ENCODE data around the gene PRMT1. TPM values are rescaled to one million over a fixed set of nuclear protein-coding genes. Genes with fewer than 3 reads are reported as not detected.

The PRMT1 gene
- 329 and 693 TPM in 2 replicates for total RNA-seq (2011; cell fraction: chromatin; rRNA removed; ENCODE audit: low replicate concordance)
- total RNA-seq (2011; cell fraction: nucleolus; rRNA removed) = 420 and 469 TPM in 2 replicates
- total RNA-seq (2011; cell fraction: nucleoplasm; rRNA removed) = 336 and 338 TPM in 2 replicates
- total RNA-seq (2014; rRNA removed) = 371 and 483 TPM in 2 replicates
- total RNA-seq (2014; rRNA removed; fragmentation: Illumina TruSeq; extraction: Trizol) = 132 and 169 TPM in 2 replicates
- total RNA-seq (2015; rRNA removed; fragmentation: Illumina TruSeq; extraction: Trizol) = 326 and 337 TPM in 2 replicates
- total RNA-seq (2021) = 324 and 326 TPM in 2 replicates
- 407 and 436 TPM in 2 replicates for polyA plus RNA-seq (2011; rRNA removed)
- polyA plus RNA-seq (2011; cell fraction: cytosol; rRNA removed) = 562 and 863 TPM in 2 replicates
- 575 and 667 TPM in 2 replicates for polyA plus RNA-seq (2011; cell fraction: nucleus; rRNA removed)
- polyA plus RNA-seq (2012) = 194 and 423 TPM in 2 replicates
- 446 and 465 TPM in 2 replicates for polyA plus RNA-seq (2014; fragmentation: Illumina TruSeq; extraction: Trizol)
- 10 to 100 TPM; 13.3 to 74.0 TPM for polyA plus RNA-seq (2014; fragmentation: Nextera tagmentation; extraction: Ambion mirVana)
- 464 and 510 TPM in 2 replicates for polyA plus RNA-seq (2014; rRNA removed)
- 337 and 429 TPM in 2 replicates for polyA minus RNA-seq (2011; rRNA and poly(A)+ RNA removed)
- polyA minus RNA-seq (2011; cell fraction: cytosol; rRNA and poly(A)+ RNA removed) = 187 and 188 TPM in 2 replicates
- 171 and 244 TPM in 2 replicates for polyA minus RNA-seq (2011; cell fraction: nucleus; rRNA and poly(A)+ RNA removed)
- percentile 89 among the genes with signal in this experiment for Bru-seq, nascent RNA
- BruChase-seq, experiment 1, labeled RNA remaining after a 2-hour chase = percentile 82 among the genes with signal in this experiment
- percentile 89 among the genes with signal in this experiment for BruChase-seq, experiment 2, labeled RNA remaining after a 6-hour chase
- long read RNA-seq, experiment 1, transcript PRMT1-201 (10 exons, 1,393 nt) = major isoform, 467 of 635 reads
- long read RNA-seq, experiment 1, transcript PRMT1-202 (11 exons, 1,327 nt) = minor isoform, 60 of 635 reads
- long read RNA-seq, experiment 1, partial matches to known transcripts = 55 of 635 reads
- long read RNA-seq, experiment 1, other reads (novel, unspliced or antisense) = 51 of 635 reads
- long read RNA-seq, experiment 2, transcript PRMT1-201 (10 exons, 1,393 nt) = major isoform, 186 of 401 reads
- long read RNA-seq, experiment 2, transcript PRMT1-202 (11 exons, 1,327 nt) = minor isoform, 34 of 401 reads
- long read RNA-seq, experiment 2, partial matches to known transcripts = 89 of 401 reads
- long read RNA-seq, experiment 2, other reads (novel, unspliced or antisense) = 92 of 401 reads
- long read RNA-seq, experiment 3, transcript PRMT1-201 (10 exons, 1,393 nt) = major isoform, 223 of 293 reads
- long read RNA-seq, experiment 3, transcript PRMT1-202 (11 exons, 1,327 nt) = minor isoform, 32 of 293 reads
- long read RNA-seq, experiment 3, partial matches to known transcripts = 17 of 293 reads
- long read RNA-seq, experiment 3, other reads (novel, unspliced or antisense) = 21 of 293 reads

GRCh38 chr19:49677231-49677900 lies at the start of gene PRMT1:
PRMT1 (plus strand) TSS chr19:49677271; CDS start chr19:49677281, 10 bp downstream.
- ATAC-seq (peak; percentile 45), DNase-seq (ENCODE audit: extremely low read depth in 1 of 4, low spot score in 3 of 4) (peak; percentile 74 to 87 (median 81)), FAIRE-seq (no peak)
- BruUV-seq (replicated peaks) = no TSS peak
- H3K27ac ChIP-seq (ENCODE audit: extremely low read depth, low read depth, low read length) = peak within 1 kb of the TSS; percentile 97
- ChIA-PET POLR2A (interaction anchor here (0.7 to 2.7 kb wide), 19 partner anchors 8 to 257 kb away, joined by 3 to 35 read pairs (median 5); partner anchors contain the start of genes AP2A1, BCL2L12, IRF3 and RPL13A), CTCF (ENCODE audit: low intra/inter-chr PET ratio) (interaction anchor here (1.7 kb wide), 1 partner anchor 203 kb away, joined by 5 read pairs; the partner anchor contains the start of gene FLT3LG)
- H3K9me3 ChIP-seq (replicated peaks; ENCODE audit: control insufficient read depth, insufficient read depth, low read depth, low read length) = no peaks in the 10 kb centered on the region; the same call in 1 of the 2 replicates
- peak within 1 kb of the TSS; percentile 94 for H3K4me2 ChIP-seq (ENCODE audit: insufficient read depth, low read length)
- peaks cover 27 to 46% of the 10 kb centered on the region in 2 experiments for H3K4me1 ChIP-seq (replicated peaks in 1 of 2; ENCODE audit: control insufficient read depth in 2 of 2, insufficient read depth in 2 of 2, low read length in 2 of 2)
- in situ Hi-C loops (cut with MboI) = no loop called here
- H2AFZ ChIP-seq (ENCODE audit: low read depth, low read length) = peak within 1 kb of the TSS; percentile 91
- no peaks in the 10 kb centered on the region for H3K27me3 ChIP-seq (ENCODE audit: control insufficient read depth in 2 of 2, insufficient read depth in 2 of 2, low read length in 2 of 2)
- H3K36me3 ChIP-seq (ENCODE audit: control insufficient read depth, insufficient read depth, low read length) = peaks cover 50% of the 10 kb centered on the region
- H4K20me1 ChIP-seq (replicated peaks; ENCODE audit: control insufficient read depth, insufficient read depth, low read length) = peaks cover 22% of the 10 kb centered on the region
- WGBS (ENCODE audit: insufficient coverage, low coverage, missing lambda C conversion rate) = 0% methylated on average over 33 of the region's 57 CpGs
- H3K9ac ChIP-seq (ENCODE audit: insufficient read depth in 1 of 2, low read depth in 2 of 2, low read length in 2 of 2) = peak within 1 kb of the TSS; percentile 96 to 100
- peaks cover 3% of the 10 kb centered on the region for H3K9me1 ChIP-seq (ENCODE audit: control insufficient read depth, insufficient read depth, low read length)
- peaks cover 50% of the 10 kb centered on the region for H3K79me2 ChIP-seq (ENCODE audit: control insufficient read depth, insufficient read depth, low read length)
- intact Hi-C loops (cut with micrococcal nuclease) = loop anchor here (2.0 to 5.0 kb wide), 5 partner anchors 35 to 190 kb away; partner anchors contain the start of genes AP2A1, PNKP, PRR12 and SCAF1
- H3K4me3 ChIP-seq = peak within 1 kb of the TSS; percentile 85
- TF ChIP-seq CREB3 (tag; conservative IDR thresholded peaks at IDR 0.05; ENCODE audit: low read depth) = no peak
- no peak; the same call in 1 of the 2 replicates for TF ChIP-seq FOXP1 (CRISPR knock-in tag; IDR thresholded peaks at IDR 0.05)
- no peak for TF ChIP-seq CREB5 (CRISPR knock-in tag; IDR thresholded peaks at IDR 0.05)
- TF ChIP-seq TFAP4 (CRISPR knock-in tag; IDR thresholded peaks at IDR 0.05; ENCODE audit: borderline replicate concordance) = no peak; the same call in 1 of the 2 replicates
- no peak for TF ChIP-seq E4F1 (CRISPR knock-in tag; IDR thresholded peaks at IDR 0.05; ENCODE audit: borderline replicate concordance)
- TF ChIP-seq KAT2B (IDR thresholded peaks at IDR 0.05; ENCODE audit: low read depth, low read length) = peak; percentile 85
- TF ChIP-seq RBM25 (IDR thresholded peaks at IDR 0.05; ENCODE audit: low read depth, low read length, severe bottlenecking) = no peak
